Activated CD8-positive, alpha-beta memory T cell treated with anti-CD3 and anti-CD28 coated beads, Interleukin-2, amount 10 ng/mL, durations not matched to agents 7 days and 5 days (primary cell): ENCODE results near the gene MTHFR. TPM values are rescaled to one million over a fixed set of nuclear protein-coding genes. Genes with fewer than 3 reads are reported as not detected.

Source experiments
- ATAC-seq: fragments of 150-1000 bp; cut with Tn5 transposase; one replicate; pipeline ENCODE4 v1.10.0; 2021; ENCODE audit warnings: moderate library complexity
- CTCF ChIA-PET: fragments of 350-600 bp; sonication (Branson Sonifier 250); formaldehyde crosslinking; loops from one replicate; lab custom pipeline; 2021; ENCODE audit warnings: antibody characterized with exemption; lab: Charles Lee
- DNase-seq: peaks from one replicate; pipeline ENCODE4 v3.0.0-alpha.2; 2020
- H3K27ac Mint-ChIP-seq: one replicate; pipeline ENCODE4 v1.8.0; 2021; ENCODE audit warnings: mild to moderate bottlenecking, mixed read lengths
- H3K27me3 Mint-ChIP-seq: one replicate; pipeline ENCODE4 v1.8.0; 2021; ENCODE audit warnings: mixed read lengths
- H3K36me3 Mint-ChIP-seq: one replicate; pipeline ENCODE4 v1.8.0; 2021; ENCODE audit warnings: mild to moderate bottlenecking, mixed read lengths
- H3K4me1 Mint-ChIP-seq: one replicate; pipeline ENCODE4 v1.8.0; 2021; ENCODE audit warnings: mixed read lengths
- H3K4me3 Mint-ChIP-seq: one replicate; pipeline ENCODE4 v1.8.0; 2021; ENCODE audit warnings: mild to moderate bottlenecking, moderate library complexity, mixed read lengths
- H3K9me3 Mint-ChIP-seq: one replicate; pipeline ENCODE4 v1.8.0; 2022; ENCODE audit warnings: low read depth, mixed read lengths
- total RNA-seq, 2 experiments: library from RNA; stranded (reverse); gene quantifications; one replicate each; pipeline ENCODE4 v1.2.3, GENCODE V29; 2021

MTHFR gene
- total RNA-seq, 2 experiments from 2014 or later, result 24.1 to 30.0 TPM

GRCh38 chr1:11765661-11766428 lies 39.9 kb downstream of the MTHFR start:
- Mint-ChIP-seq H3K36me3 (no peaks in the 10 kb centered on the region), H3K27ac (no peak overlapping the region), H3K27me3 (peaks cover 27% of the 10 kb centered on the region), H3K9me3 (no peaks in the 10 kb centered on the region), H3K4me3 (no peak overlapping the region), H3K4me1 (peaks cover 8% of the 10 kb centered on the region)
- no peak for DNase-seq
- CTCF ChIA-PET, result interaction anchor here (0.7 kb wide), 1 partner anchor 472 kb away, joined by 5 read pairs; no protein-coding TSS in a partner anchor
- ATAC-seq, result no peak

GRCh38 chr1:11764519-11764918 lies 41.2 kb downstream of the MTHFR start:
- no peak for ATAC-seq
- H3K36me3 Mint-ChIP-seq, result no peaks in the 10 kb centered on the region
- CTCF ChIA-PET, result interaction anchor here (1.1 to 1.2 kb wide), 2 partner anchors 11 to 13 kb away, joined by 3 to 4 read pairs; no protein-coding TSS in a partner anchor

GRCh38 chr1:11764115-11764514 lies 41.6 kb downstream of the MTHFR start:
- ATAC-seq, result no peak
- Mint-ChIP-seq H3K27me3 (peaks cover 33% of the 10 kb centered on the region), H3K27ac (no peak overlapping the region), H3K4me3 (no peak overlapping the region), H3K9me3 (no peaks in the 10 kb centered on the region), H3K4me1 (peaks cover 8% of the 10 kb centered on the region), H3K36me3 (no peaks in the 10 kb centered on the region)
- CTCF ChIA-PET, result interaction anchor here (1.1 to 1.2 kb wide), 2 partner anchors 12 to 14 kb away, joined by 3 to 4 read pairs; no protein-coding TSS in a partner anchor
- DNase-seq, result no peak

More at GRCh38 chr1:11764519-11764918, 41.2 kb downstream of the MTHFR start:
- Mint-ChIP-seq H3K27me3 (peaks cover 33% of the 10 kb centered on the region), H3K4me3 (no peak overlapping the region), H3K9me3 (no peaks in the 10 kb centered on the region), H3K4me1 (peaks cover 8% of the 10 kb centered on the region), H3K27ac (no peak overlapping the region)
- no peak for DNase-seq

GRCh38 chr1:11761988-11762406 lies 43.8 kb downstream of the MTHFR start, which contains the start of gene C1orf167:
C1orf167 (plus strand) TSS chr1:11762193; CDS start chr1:11764401, 2,208 bp downstream.
- H3K27ac Mint-ChIP-seq, result no peak within 1 kb of the TSS
- DNase-seq, result no peak
- H3K4me3 Mint-ChIP-seq, result no peak within 1 kb of the TSS
- H3K36me3 Mint-ChIP-seq, result no peaks in the 10 kb centered on the region
- CTCF ChIA-PET, result no interaction called here
- ATAC-seq, result peak; percentile 81
- H3K9me3 Mint-ChIP-seq, result no peaks in the 10 kb centered on the region
- H3K27me3 Mint-ChIP-seq, result peaks cover 36% of the 10 kb centered on the region
- H3K4me1 Mint-ChIP-seq, result peaks cover 9% of the 10 kb centered on the region

- Mint-ChIP-seq H3K36me3 (no peaks in the 10 kb centered on the region), H3K27me3 (peaks cover 39% of the 10 kb centered on the region), H3K4me1 (peaks cover 9% of the 10 kb centered on the region), H3K9me3 (no peaks in the 10 kb centered on the region), H3K27ac (no peak overlapping the region), H3K4me3 (no peak overlapping the region)
- DNase-seq (no peak), ATAC-seq (no peak)
- CTCF ChIA-PET, result no interaction called here
Observed at GRCh38 chr1:11761285-11761684, 44.5 kb downstream of the MTHFR start.

- Mint-ChIP-seq H3K9me3 (no peaks in the 10 kb centered on the region), H3K4me3 (no peak overlapping the region), H3K27me3 (peaks cover 41% of the 10 kb centered on the region), H3K27ac (no peak overlapping the region), H3K4me1 (peaks cover 9% of the 10 kb centered on the region), H3K36me3 (no peaks in the 10 kb centered on the region)
- CTCF ChIA-PET, result interaction anchor here (0.7 kb wide), 1 partner anchor 439 kb away, joined by 3 read pairs; no protein-coding TSS in a partner anchor
- ATAC-seq (no peak), DNase-seq (no peak)
Observed at GRCh38 chr1:11759791-11760190, 46.0 kb downstream of the MTHFR start.

- CTCF ChIA-PET, result interaction anchor here (1.2 kb wide), 1 partner anchor 15 kb away, joined by 3 read pairs; no protein-coding TSS in a partner anchor
- no peak for ATAC-seq
- DNase-seq, result no peak
- Mint-ChIP-seq H3K36me3 (no peaks in the 10 kb centered on the region), H3K27ac (no peak overlapping the region), H3K27me3 (peaks cover 29% of the 10 kb centered on the region), H3K4me1 (peaks cover 11% of the 10 kb centered on the region), H3K4me3 (no peak overlapping the region), H3K9me3 (no peaks in the 10 kb centered on the region)
Observed at GRCh38 chr1:11757047-11757446, 48.7 kb downstream of the MTHFR start.

GRCh38 chr1:11753555-11754208 lies 52.1 kb downstream of the MTHFR start:
- H3K4me3 Mint-ChIP-seq, result no peak overlapping the region
- peaks cover 13% of the 10 kb centered on the region for H3K4me1 Mint-ChIP-seq
- H3K27me3 Mint-ChIP-seq, result peaks cover 12% of the 10 kb centered on the region
- no peak overlapping the region for H3K27ac Mint-ChIP-seq
- H3K9me3 Mint-ChIP-seq, result no peaks in the 10 kb centered on the region
- DNase-seq (no peak), ATAC-seq (no peak)
- H3K36me3 Mint-ChIP-seq, result peaks cover 3% of the 10 kb centered on the region
- CTCF ChIA-PET, result interaction anchor here (1.2 kb wide), 1 partner anchor 34 kb away, joined by 3 read pairs; no protein-coding TSS in a partner anchor

GRCh38 chr1:11752359-11753088 lies 53.2 kb downstream of the MTHFR start:
- CTCF ChIA-PET, result interaction anchor here (1.0 to 1.6 kb wide), 3 partner anchors 33 to 102 kb away, joined by 3 read pairs; no protein-coding TSS in a partner anchor
- H3K4me3 Mint-ChIP-seq, result no peak overlapping the region
- H3K9me3 Mint-ChIP-seq, result no peaks in the 10 kb centered on the region

GRCh38 chr1:11751087-11751486 lies 54.7 kb downstream of the MTHFR start:
- no peak overlapping the region for H3K27ac Mint-ChIP-seq
- DNase-seq (no peak), ATAC-seq (no peak)
- H3K9me3 Mint-ChIP-seq, result no peaks in the 10 kb centered on the region
- CTCF ChIA-PET, result interaction anchor here (0.7 kb wide), 1 partner anchor 11 kb away, joined by 3 read pairs; no protein-coding TSS in a partner anchor
- no peak overlapping the region for H3K4me3 Mint-ChIP-seq
- H3K36me3 Mint-ChIP-seq, result peaks cover 11% of the 10 kb centered on the region
- H3K4me1 Mint-ChIP-seq, result peaks cover 24% of the 10 kb centered on the region
- peaks cover 3% of the 10 kb centered on the region for H3K27me3 Mint-ChIP-seq

More at GRCh38 chr1:11752359-11753088, 53.2 kb downstream of the MTHFR start:
- Mint-ChIP-seq H3K27ac (no peak overlapping the region), H3K4me1 (peaks cover 16% of the 10 kb centered on the region), H3K27me3 (peaks cover 12% of the 10 kb centered on the region), H3K36me3 (peaks cover 3% of the 10 kb centered on the region)
- ATAC-seq (no peak), DNase-seq (no peak)

GRCh38 chr1:11749996-11750395 lies 55.8 kb downstream of the MTHFR start:
- DNase-seq (no peak), ATAC-seq (no peak)
- no peaks in the 10 kb centered on the region for H3K9me3 Mint-ChIP-seq
- peaks cover 18% of the 10 kb centered on the region for H3K36me3 Mint-ChIP-seq
- H3K4me3 Mint-ChIP-seq, result no peak overlapping the region
- H3K27me3 Mint-ChIP-seq, result no peaks in the 10 kb centered on the region
- CTCF ChIA-PET, result interaction anchor here (1.1 to 2.1 kb wide), 3 partner anchors 23 to 100 kb away, joined by 3 to 10 read pairs (median 5); no protein-coding TSS in a partner anchor
- H3K27ac Mint-ChIP-seq, result no peak overlapping the region
- H3K4me1 Mint-ChIP-seq, result peaks cover 33% of the 10 kb centered on the region

- ATAC-seq (peak; percentile 86), DNase-seq (peak; percentile 71)
- Mint-ChIP-seq H3K36me3 (peaks cover 18% of the 10 kb centered on the region), H3K9me3 (no peaks in the 10 kb centered on the region), H3K4me1 (peaks cover 33% of the 10 kb centered on the region), H3K27ac (peak overlapping the region; percentile 74), H3K27me3 (no peaks in the 10 kb centered on the region), H3K4me3 (no peak overlapping the region)
- CTCF ChIA-PET, result interaction anchor here (1.1 to 2.3 kb wide), 4 partner anchors 23 to 99 kb away, joined by 3 to 10 read pairs (median 6); partner anchors contain the start of gene FBXO6
Observed at GRCh38 chr1:11749203-11749689, 56.5 kb downstream of the MTHFR start.
